ENCODE data around the gene USP47. TPM values are rescaled to one million over a fixed set of nuclear protein-coding genes. Genes with fewer than 3 reads are reported as not detected.

The USP47 gene
- total RNA-seq, 1 experiment from 2014 or later = 24.2 TPM

DNA sequence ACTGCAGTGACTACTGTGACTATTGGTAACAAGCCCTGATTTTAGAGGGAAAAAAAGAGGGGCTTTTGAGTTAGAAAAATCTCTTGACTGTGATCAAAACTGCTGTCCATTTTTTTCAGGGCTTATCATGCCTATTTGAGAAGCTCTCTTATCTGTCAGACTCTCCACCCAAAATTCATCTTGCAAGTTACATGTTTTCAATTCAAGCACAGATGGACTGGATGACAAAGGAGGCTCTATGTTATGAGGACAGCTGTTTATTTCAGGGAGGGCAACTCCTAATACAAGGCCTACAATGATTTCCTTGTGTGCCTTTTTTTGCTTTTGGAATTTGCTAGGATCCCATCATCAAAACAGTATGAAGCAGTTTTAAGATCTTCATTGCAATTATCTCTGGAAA, 35.2 kb upstream of the USP47 start:
- no TSS peak for BruUV-seq (replicated peaks)
- no peak for DNase-seq
- Histone ChIP-seq H3K9me2 (ENCODE audit: insufficient read depth) (no peaks in the 10 kb centered on the region), H3K79me2 (ENCODE audit: low read depth) (no peaks in the 10 kb centered on the region), H3F3A (ENCODE audit: insufficient read depth, low read depth) (no peaks in the 10 kb centered on the region), H3K9me3 (ENCODE audit: insufficient read depth, low read depth) (no peaks in the 10 kb centered on the region), H2AFZ (no peak overlapping the region), H3K27me3 (ENCODE audit: insufficient read depth, low read depth) (no peaks in the 10 kb centered on the region), H3K4me2 (no peak overlapping the region), H3K36me3 (ENCODE audit: low read depth) (no peaks in the 10 kb centered on the region), H3K4me1 (replicated peaks; ENCODE audit: insufficient read depth) (no peaks in the 10 kb centered on the region), H4K20me1 (ENCODE audit: insufficient read depth) (no peaks in the 10 kb centered on the region), H3K27ac (no peak overlapping the region), H3K4me3 (no peak overlapping the region)
- ChIA-PET POLR2A (ENCODE audit: unreplicated experiment) (no interaction called here), CTCF (no interaction called here)
- intact Hi-C loops (cut with micrococcal nuclease; ENCODE audit: unreplicated experiment) = no loop called here
- TF ChIP-seq, protein P1, sequence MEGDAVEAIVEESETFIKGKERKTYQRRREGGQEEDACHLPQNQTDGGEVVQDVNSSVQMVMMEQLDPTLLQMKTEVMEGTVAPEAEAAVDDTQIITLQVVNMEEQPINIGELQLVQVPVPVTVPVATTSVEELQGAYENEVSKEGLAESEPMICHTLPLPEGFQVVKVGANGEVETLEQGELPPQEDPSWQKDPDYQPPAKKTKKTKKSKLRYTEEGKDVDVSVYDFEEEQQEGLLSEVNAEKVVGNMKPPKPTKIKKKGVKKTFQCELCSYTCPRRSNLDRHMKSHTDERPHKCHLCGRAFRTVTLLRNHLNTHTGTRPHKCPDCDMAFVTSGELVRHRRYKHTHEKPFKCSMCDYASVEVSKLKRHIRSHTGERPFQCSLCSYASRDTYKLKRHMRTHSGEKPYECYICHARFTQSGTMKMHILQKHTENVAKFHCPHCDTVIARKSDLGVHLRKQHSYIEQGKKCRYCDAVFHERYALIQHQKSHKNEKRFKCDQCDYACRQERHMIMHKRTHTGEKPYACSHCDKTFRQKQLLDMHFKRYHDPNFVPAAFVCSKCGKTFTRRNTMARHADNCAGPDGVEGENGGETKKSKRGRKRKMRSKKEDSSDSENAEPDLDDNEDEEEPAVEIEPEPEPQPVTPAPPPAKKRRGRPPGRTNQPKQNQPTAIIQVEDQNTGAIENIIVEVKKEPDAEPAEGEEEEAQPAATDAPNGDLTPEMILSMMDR (conservative IDR thresholded peaks at IDR 0.05) = no peak
- no peak for TF ChIP-seq EZH2 (IDR thresholded peaks at IDR 0.05; ENCODE audit: low read depth)

DNA sequence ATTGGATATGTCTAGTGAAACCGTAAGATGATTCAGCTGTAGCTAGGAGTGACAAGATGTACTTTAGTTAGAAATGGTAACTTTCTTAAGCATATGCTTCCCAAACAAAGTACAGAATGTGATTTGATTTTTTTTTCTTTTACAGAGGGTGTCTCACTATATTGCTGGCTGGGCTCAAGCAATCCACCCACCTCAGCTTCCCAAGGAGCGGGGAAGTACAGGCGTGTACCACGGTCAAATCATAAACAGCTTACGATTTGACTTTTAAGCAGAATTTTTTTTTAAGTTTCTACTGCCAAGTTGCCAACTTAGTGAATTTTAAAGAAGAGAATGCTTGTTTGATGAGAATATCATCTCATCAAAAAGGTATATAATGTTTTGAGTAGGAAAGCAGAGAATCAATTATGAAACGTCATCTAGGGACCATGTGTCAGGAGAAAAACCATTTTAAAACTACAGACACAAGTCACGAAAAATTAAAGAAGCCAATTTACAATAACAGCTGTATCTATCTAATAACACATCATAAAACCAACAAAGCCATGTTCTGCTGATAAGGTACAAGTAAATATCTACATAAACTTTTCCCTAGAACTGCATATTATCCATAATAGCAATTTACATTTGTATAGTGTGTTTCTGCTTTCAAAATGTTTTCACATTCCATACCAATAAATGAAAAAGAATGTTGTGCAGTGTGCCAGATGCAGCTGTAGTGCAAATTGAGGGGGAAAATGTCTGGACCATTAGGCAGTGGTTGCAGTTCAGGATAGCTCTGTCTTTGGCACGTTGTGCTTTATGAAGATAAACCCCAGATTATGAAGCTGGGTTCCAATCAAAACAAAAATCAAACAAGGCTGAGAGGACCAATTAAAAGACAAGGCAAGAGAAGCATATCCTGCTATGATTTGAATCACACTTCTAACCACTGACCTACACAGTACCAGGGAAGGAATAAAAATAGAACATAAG, 33.7 kb upstream of the USP47 start:
- intact Hi-C loops (cut with micrococcal nuclease; ENCODE audit: unreplicated experiment) = no loop called here
- no peak overlapping the region for H2AFZ ChIP-seq
- H3K9me2 ChIP-seq (ENCODE audit: insufficient read depth) = no peaks in the 10 kb centered on the region

DNA sequence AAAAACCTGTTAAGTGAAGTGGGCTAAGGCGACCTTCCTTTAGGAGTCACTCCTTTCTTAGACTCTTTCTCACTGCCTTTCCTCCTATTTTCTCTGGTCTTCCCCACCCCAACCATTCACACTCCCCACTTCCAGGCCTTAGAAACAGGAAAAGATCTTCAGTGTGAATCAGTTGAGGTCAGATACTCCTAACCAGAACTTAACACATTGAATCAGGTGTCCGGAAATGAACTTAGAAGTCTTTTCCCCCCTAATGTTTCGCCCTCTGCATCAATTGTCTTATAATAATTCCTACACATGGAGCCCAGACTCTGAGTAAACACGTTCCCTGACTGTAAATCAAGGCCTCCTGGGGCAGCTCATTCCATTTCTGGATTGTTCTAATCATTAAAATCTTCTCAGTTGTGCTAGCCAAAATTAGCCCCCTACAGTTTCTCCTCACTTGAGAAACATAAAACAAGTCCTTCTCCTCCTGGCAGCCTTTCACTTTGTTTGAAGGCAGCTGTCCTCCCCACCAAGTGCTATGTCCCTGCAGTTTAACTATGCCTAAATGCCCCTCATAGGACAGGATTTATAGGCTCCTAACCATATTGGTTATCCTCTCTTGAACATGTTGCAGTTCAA, 32.7 kb upstream of the USP47 start:
- TF ChIP-seq EZH2 (IDR thresholded peaks at IDR 0.05; ENCODE audit: low read depth) = no peak
- TF ChIP-seq, protein P1 (conservative IDR thresholded peaks at IDR 0.05) = no peak
- no peak for DNase-seq
- Histone ChIP-seq H3K4me2 (no peak overlapping the region), H3K27me3 (ENCODE audit: insufficient read depth, low read depth) (no peaks in the 10 kb centered on the region), H3K9me2 (ENCODE audit: insufficient read depth) (no peaks in the 10 kb centered on the region), H3K4me1 (replicated peaks; ENCODE audit: insufficient read depth) (peaks cover 14% of the 10 kb centered on the region), H3F3A (ENCODE audit: insufficient read depth, low read depth) (no peaks in the 10 kb centered on the region), H3K79me2 (ENCODE audit: low read depth) (no peaks in the 10 kb centered on the region), H3K4me3 (no peak overlapping the region), H2AFZ (no peak overlapping the region), H4K20me1 (ENCODE audit: insufficient read depth) (no peaks in the 10 kb centered on the region), H3K9me3 (ENCODE audit: insufficient read depth, low read depth) (no peaks in the 10 kb centered on the region), H3K27ac (no peak overlapping the region), H3K36me3 (ENCODE audit: low read depth) (no peaks in the 10 kb centered on the region)
- ChIA-PET CTCF (no interaction called here), POLR2A (ENCODE audit: unreplicated experiment) (no interaction called here)
- intact Hi-C loops (cut with micrococcal nuclease; ENCODE audit: unreplicated experiment) = no loop called here
- BruUV-seq (replicated peaks) = no TSS peak

More for the DNA sequence above, 33.7 kb upstream of the USP47 start:
- no peak for DNase-seq
- TF ChIP-seq EZH2 (IDR thresholded peaks at IDR 0.05; ENCODE audit: low read depth) = no peak
- TF ChIP-seq, protein P1 (conservative IDR thresholded peaks at IDR 0.05) = no peak
- H3K36me3 ChIP-seq (ENCODE audit: low read depth) = no peaks in the 10 kb centered on the region
- H3F3A ChIP-seq (ENCODE audit: insufficient read depth, low read depth) = no peaks in the 10 kb centered on the region
- H3K4me1 ChIP-seq (replicated peaks; ENCODE audit: insufficient read depth) = peaks cover 6% of the 10 kb centered on the region; the same call in 1 of the 2 replicates
- no peaks in the 10 kb centered on the region for H4K20me1 ChIP-seq (ENCODE audit: insufficient read depth)
- no TSS peak for BruUV-seq (replicated peaks)
- H3K4me2 ChIP-seq = no peak overlapping the region
- no peaks in the 10 kb centered on the region for H3K9me3 ChIP-seq (ENCODE audit: insufficient read depth, low read depth)
- no peaks in the 10 kb centered on the region for H3K79me2 ChIP-seq (ENCODE audit: low read depth)
- POLR2A ChIA-PET (ENCODE audit: unreplicated experiment) = no interaction called here
- CTCF ChIA-PET = no interaction called here
- no peak overlapping the region for H3K27ac ChIP-seq
- H3K27me3 ChIP-seq (ENCODE audit: insufficient read depth, low read depth) = no peaks in the 10 kb centered on the region
- no peak overlapping the region for H3K4me3 ChIP-seq

All from PC-9 (cell line).